NCI-H2227 (cell line): ENCODE data around the gene SIVA1.

ENCODE experiments used
- DNase-seq: peaks from one replicate; lab custom pipeline; 2025; ENCODE audit not compliant: unreplicated experiment; lab: John Stamatoyannopoulos, UW

SIVA1 gene

DNA sequence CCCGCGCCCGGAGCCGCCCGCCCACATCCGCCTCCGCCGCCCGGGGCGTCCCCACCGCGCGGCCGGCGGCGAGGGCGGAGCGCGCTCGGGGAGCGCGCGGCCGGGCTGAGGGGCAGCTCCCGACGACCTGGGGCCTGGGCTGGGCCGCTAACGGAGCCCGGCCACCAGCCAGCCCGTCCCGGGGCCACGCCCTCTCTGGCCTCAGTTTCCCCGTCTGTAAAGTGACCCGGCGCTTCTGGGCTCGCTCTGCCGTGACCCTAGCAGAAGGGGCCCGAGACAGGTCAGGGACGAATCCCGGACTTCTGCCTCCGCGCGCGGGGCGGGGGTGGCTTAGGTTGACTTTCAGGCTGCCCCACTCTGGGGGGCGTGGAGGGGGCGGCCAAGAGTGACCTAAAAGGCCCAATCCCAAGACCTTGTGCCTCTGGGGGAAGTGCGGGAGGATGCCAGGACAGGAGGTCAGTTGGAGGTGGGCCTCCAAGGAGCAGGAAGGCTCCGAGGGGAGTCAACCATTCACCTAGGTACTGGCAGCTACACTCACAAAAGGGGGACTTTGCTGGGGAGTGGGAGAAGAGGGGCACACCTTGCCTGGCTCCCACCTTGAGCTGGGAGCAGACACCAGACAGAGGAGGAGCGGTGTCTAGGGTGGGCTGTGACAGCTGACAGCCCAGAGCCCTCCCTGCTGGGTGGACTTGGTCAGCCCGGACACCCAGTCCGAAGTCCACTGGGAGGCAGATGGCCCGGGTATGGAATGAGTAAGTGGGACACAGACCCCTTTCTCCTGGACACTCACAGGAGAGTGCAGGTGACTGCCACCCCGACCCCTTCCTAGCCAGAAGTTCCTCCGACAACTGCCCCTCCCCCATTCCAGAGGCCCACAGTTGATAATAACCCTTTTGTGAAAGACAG, 43.1 kb downstream of the SIVA1 start:
- DNase-seq, result peak; percentile 62

- no peak for DNase-seq
Measured at GRCh38 chr14:104796687-104797081, 43.7 kb downstream of the SIVA1 start.

GRCh38 chr14:104797115-104798044, 44.4 kb downstream of the SIVA1 start:
- DNase-seq, result no peak

DNA sequence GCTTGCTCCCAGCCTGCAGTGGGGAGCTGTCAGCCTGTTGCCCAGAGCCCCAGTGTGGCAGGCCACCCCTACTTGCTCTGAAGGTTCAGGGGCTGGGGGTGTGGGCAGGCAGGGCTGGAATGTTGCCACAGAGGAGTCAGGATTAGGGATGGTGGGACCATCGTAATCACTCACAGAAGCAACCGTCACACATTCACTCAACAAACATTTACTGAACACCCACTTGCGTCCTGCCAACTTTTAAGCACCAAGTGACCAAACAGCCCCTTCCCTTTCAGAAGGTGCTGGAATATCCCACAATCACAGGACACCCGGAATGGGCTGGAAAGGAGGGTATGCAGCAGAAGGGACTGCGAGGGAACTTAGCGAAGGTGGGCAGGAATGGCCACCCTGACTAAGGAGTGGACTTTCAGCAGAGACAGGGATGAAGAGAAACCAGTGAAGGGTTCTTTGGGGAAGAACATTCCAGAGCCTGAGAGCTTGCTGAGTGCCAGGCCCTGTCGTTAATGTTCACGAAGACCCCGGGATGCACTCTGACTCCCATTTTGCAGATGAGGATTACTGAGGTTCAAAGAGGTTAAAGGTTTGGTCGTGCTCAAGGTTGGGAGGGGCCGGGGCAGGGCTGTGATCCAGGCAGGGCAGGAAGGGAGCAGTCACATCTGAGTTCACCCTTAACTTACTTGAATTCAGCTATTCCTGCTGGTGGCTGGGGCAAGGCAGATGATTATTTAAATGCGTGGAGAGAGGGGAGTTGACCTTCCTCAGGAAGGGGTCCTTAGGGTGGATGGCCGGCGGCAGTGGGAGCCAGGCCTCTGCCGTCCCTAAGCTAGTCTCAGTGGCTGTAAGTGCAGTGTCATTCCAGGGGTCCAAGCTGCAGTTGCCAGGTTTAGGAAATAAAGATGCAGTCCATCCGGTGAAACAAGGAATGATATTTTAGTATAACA, 45.6 kb downstream of the SIVA1 start:
- DNase-seq, result no peak

DNA sequence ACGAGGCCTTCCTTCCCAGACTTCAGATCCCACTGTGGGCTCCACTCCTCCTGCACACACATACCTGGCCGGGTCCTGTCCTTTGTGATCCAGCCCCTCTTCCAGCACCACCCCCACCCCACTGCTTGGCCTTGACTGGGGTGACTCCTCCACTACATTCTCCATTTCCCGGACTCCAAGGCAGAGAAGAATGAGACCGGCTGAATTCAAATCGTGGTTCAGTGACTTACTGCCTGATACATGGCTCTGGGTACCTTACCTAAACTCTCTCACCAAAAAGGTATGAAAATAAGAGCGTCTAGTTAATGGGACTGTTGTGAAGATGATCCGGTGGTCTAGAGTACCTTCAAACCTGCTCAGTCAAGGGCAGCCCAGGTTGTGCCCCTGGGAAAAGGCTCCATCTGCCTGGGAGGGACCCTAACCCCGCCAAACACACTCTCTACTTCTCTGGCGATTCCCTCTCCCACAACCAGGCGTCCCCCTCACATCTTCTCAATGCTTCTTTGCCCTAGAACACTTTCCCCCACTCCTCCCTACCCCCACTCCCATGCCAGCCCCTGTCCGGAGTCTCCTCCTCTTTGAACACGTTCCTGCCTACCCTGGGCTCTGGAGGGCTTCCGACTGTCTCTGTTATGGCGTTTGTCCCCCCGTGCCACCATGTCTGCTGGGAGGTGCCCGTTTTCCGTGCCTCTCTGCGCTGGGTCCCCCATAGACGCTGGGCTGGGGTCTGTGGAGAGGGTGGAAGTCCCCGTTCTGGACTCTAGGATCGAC, 46.5 kb downstream of the SIVA1 start:
- DNase-seq, result peak; percentile 24

- peak; percentile 76 for DNase-seq
Measured at GRCh38 chr14:104800015-104800770, 47.2 kb downstream of the SIVA1 start.

DNA sequence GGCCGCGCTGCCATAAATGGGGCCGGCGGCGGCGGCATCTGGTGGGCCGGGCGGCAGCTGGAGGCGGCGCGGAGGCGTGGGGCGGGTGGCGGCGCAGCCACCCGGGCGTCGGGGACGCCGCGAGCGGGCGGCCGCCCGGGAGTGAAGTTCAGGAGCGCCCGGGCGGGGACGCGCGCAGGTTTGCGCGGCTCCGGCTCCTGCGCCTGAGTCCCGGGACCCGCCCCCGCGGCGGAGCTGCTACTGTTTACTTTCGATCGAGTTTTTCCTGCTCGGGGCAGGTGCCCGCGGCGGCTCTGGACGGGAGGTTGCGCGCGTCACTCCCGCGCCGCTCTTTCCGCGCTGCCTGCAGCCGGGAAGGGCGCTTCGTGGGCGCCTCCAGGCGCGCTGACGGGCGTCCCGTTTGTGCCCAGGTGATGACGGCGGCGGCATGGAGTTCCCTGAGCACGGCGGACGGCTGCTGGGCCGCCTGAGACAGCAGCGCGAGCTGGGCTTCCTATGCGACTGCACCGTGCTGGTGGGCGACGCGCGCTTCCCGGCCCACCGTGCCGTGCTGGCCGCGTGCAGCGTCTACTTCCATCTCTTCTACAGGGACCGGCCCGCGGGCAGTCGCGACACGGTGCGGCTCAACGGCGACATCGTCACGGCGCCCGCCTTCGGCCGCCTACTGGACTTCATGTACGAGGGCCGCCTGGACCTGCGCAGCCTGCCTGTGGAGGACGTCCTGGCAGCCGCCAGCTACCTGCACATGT, 48.0 kb downstream of the SIVA1 start, which contains the start of gene ZBTB42:
ZBTB42 (plus strand) TSS at position 331 of the 749 bp plus-strand sequence; CDS start at position 428, 97 bp downstream.
- peak; percentile 76 for DNase-seq

DNA sequence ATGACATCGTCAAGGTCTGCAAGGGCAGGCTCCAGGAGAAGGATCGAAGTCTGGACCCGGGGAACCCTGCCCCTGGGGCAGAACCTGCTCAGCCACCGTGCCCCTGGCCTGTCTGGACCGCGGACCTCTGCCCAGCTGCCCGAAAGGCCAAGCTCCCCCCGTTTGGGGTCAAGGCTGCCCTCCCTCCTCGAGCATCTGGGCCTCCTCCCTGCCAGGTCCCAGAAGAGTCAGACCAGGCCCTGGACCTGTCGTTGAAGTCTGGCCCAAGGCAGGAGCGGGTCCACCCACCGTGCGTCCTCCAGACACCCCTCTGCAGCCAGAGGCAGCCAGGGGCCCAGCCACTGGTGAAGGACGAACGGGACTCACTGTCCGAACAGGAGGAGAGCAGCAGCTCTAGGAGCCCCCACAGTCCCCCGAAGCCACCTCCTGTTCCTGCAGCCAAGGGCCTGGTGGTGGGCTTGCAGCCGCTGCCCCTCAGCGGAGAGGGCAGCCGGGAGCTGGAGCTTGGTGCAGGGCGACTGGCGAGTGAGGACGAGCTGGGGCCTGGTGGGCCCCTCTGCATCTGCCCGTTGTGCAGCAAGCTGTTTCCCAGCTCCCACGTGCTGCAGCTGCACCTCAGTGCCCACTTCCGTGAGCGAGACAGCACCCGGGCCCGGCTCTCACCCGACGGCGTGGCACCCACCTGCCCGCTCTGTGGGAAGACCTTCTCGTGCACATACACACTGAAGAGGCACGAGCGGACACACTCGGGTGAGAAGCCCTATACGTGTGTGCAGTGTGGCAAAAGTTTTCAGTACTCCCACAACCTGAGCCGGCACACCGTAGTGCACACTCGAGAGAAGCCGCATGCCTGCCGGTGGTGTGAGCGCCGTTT, 48.8 kb downstream of the SIVA1 start:
- DNase-seq, result no peak

DNA sequence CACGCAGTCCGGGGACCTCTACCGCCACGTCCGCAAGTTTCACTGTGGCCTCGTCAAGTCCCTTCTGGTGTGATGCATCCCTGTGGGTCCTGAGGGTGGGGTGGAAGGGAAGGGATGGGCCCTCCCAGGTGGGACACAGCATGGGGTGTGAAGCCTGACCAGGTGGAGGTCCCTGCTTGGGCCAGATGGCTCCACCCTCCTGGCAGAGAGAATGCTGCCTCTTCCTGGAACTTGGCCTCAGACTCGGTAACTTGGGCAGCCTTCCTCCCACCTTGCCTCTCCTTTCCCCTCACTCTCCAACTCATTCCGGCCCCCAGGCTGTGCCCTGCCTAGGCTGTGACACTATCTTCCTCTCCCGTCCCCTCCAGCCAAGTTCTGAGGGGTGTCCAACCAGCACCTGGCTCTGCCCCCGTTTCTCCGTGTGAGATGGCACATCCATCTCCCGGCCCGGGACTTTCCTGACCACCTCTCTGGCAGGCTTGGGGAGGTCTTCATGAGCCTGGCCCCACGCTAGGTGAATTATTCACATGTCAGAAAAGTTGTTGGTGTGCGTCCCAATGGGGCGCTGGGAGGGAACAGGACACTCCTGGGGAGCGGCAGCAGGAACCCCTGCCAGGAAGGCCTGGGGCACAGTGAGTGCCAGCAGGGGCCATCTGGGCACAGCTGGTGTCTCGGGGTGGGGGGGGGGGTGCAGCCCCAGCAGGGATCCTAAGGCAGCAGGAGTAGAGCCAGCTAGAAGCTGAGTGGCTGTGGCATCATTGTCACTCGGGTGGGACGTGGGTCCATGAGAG, 49.6 kb downstream of the SIVA1 start:
- DNase-seq, result no peak

GRCh38 chr14:104803280-104803911, 50.4 kb downstream of the SIVA1 start:
- no peak for DNase-seq

- DNase-seq, result no peak
Measured at GRCh38 chr14:104803912-104804410, 51.0 kb downstream of the SIVA1 start.

DNA sequence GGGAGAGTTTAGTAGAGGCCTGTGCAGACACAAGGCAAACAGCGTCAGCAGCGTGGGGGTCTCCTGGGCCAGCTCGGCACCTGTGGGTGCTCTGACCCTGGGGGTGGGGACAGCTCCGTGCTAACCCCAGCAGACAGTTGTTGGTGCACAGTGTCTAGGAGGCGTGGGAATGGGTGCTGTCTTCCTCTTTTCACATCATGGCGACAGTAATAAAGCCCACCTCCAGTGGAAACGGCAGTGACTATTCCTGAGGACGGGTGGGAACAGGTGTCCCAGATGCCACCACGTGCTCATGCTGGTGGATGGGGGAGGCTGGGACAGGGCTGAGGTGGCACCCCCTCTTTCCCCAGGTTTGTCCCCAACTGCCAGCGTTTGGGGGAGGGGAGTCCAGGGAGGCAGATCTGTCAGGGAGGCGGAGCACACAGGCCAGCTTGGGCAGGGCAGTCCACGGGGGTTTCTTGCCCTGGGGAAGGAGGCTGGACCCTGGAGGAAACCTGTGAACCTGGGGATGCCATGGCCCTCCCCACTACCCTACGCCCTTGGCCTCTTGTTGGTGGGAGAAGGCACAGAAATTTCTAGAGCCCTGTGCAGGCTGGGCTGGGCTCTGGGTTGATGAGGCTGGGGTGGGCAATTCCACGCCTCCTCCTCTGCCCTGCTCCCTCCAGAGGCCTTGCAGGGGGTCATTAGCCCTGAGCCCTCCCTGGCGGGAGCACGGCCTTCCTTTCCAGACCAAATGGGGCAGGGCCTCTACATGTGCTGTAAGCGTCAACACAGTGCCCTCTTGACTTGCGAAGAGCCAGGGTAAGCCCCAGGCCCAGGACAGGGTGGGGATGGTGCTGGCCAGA, 51.8 kb downstream of the SIVA1 start:
- DNase-seq, result no peak

- no peak for DNase-seq
Measured at GRCh38 chr14:104805326-104805678, 52.4 kb downstream of the SIVA1 start.

DNA sequence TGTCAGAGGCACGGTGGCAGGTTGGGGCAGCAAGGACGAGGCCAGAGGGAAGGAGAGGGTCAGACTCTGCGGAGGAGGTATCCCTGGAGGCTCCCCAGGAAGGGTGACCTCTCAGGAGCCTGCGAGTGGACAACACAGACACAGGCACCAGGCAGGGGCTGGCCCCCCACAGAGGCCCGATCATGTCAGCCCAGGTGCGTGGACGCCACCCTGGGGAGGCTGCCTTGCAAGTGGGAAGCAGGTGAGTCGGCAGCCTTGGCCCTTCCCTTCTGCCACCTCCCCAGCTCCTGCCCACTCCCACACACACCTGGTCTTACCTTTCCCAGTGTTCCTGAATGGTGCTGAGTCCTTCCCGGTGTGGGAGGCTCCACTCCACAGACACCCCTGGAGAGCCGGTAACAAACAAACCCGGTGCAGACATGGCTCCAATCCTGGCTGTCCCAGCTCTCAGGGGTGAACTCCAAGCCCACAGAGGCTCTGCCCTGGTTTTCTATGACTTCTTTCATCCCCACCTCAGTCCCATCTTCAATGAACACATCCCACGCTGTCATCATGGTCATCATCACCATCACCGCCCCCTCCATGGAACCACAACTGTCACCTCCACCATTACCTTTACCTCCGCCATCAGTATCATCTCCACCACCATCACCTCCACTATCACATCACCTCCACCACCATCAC, 53.1 kb downstream of the SIVA1 start:
- no peak for DNase-seq
